ENCODE measurements around the gene ZNF335. TPM values are rescaled to one million over a fixed set of nuclear protein-coding genes. Genes with fewer than 3 reads are reported as not detected.
A peak's percentile ranks its signal among the peaks of the same experiment; 100 is the strongest.

Gene ZNF335
- total and polyA plus RNA-seq, 2 of the 13 experiments (the other 11 are each of a cell fraction or from before 2014, with no cell fraction given): 9.7 to 13.7 TPM

DNA sequence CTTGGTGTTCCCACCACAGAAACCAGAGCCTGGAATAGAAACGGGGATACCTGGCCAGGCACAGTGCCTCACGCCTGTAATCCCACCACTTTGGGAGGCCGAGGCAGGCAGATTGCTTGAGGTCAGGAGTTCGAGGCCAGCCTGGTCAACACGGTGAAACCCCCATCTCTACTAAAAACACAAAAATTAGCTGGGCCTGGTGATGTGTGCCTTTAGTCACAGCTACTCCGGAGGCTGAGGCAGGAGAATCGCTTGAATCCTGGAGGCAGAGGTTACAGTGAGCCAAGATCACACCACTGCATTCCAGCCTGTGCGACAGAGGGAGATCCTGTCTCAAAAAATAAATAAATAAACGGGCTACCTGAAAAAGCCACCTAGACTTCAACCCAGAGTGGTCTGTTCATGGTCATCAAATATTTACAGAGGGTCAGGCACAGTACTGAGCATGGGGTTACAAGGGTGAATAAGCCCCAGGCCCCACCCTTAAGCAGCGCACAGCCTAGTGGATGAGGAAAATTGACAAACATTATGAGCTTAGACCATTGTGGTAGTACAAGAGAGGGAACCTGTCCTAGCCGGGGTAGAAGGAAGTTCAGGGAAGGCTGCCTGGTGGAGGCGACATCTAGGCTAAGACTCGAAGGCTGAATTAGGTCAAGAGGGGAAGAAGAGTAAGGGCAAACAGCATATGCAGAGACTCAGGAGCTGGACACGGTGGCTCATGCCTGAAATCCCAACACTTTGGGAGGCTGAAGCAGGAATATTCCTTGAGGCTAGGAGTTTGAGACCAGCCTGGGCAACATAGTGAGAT is 44.7 kb downstream of the ZNF335 start (continued):
- TF ChIP-seq ZNF781 (CRISPR knock-in tag; IDR thresholded peaks at IDR 0.05; ENCODE audit: borderline replicate concordance, not compliant biosample characterization) (no peak), ZNF546 (CRISPR knock-in tag; conservative IDR thresholded peaks at IDR 0.05) (no peak), HNRNPL (IDR thresholded peaks at IDR 0.05; ENCODE audit: low read depth, low read length) (no peak), BORCS8-MEF2B (CRISPR knock-in tag; IDR thresholded peaks at IDR 0.05) (peak; percentile 69; the same call in 1 of the 2 replicates), ZNF703 (CRISPR knock-in tag; IDR thresholded peaks at IDR 0.05; ENCODE audit: borderline replicate concordance) (peak; percentile 57; the same call in 1 of the 2 replicates), REL (CRISPR knock-in tag; conservative IDR thresholded peaks at IDR 0.05) (no peak), ZNF101 (CRISPR knock-in tag; IDR thresholded peaks at IDR 0.05; ENCODE audit: borderline replicate concordance, low read depth) (no peak), SETDB1 (CRISPR knock-in tag; IDR thresholded peaks at IDR 0.05; ENCODE audit: borderline replicate concordance) (no peak), ZNF709 (CRISPR knock-in tag; IDR thresholded peaks at IDR 0.05) (peak; percentile 92; the same call in 1 of the 2 replicates), ZMYM2 (CRISPR knock-in tag; IDR thresholded peaks at IDR 0.05) (peak; percentile 97), ZNF747 (CRISPR knock-in tag; IDR thresholded peaks at IDR 0.05; ENCODE audit: borderline replicate concordance) (peak; percentile 96; the same call in 1 of the 2 replicates), ZNF75D (CRISPR knock-in tag; IDR thresholded peaks at IDR 0.05; ENCODE audit: borderline replicate concordance) (no peak), PPARG (CRISPR knock-in tag; conservative IDR thresholded peaks at IDR 0.05) (peak; percentile 94), RAD51 (IDR thresholded peaks at IDR 0.05; ENCODE audit: borderline replicate concordance) (no peak), FOXK2 (IDR thresholded peaks at IDR 0.05) (peak; percentile 26; the same call in 1 of the 2 replicates), NAIF1 (CRISPR knock-in tag; IDR thresholded peaks at IDR 0.05; ENCODE audit: borderline replicate concordance) (peak; percentile 88; the same call in 1 of the 2 replicates), NR1H2 (CRISPR knock-in tag; IDR thresholded peaks at IDR 0.05; ENCODE audit: borderline replicate concordance, low read depth) (peak; percentile 82; the same call in 1 of the 2 replicates), ZBTB8A (CRISPR knock-in tag; IDR thresholded peaks at IDR 0.05; ENCODE audit: borderline replicate concordance, low read depth) (no peak; the same call in 1 of the 2 replicates)
- TF ChIP-seq, protein P1, sequence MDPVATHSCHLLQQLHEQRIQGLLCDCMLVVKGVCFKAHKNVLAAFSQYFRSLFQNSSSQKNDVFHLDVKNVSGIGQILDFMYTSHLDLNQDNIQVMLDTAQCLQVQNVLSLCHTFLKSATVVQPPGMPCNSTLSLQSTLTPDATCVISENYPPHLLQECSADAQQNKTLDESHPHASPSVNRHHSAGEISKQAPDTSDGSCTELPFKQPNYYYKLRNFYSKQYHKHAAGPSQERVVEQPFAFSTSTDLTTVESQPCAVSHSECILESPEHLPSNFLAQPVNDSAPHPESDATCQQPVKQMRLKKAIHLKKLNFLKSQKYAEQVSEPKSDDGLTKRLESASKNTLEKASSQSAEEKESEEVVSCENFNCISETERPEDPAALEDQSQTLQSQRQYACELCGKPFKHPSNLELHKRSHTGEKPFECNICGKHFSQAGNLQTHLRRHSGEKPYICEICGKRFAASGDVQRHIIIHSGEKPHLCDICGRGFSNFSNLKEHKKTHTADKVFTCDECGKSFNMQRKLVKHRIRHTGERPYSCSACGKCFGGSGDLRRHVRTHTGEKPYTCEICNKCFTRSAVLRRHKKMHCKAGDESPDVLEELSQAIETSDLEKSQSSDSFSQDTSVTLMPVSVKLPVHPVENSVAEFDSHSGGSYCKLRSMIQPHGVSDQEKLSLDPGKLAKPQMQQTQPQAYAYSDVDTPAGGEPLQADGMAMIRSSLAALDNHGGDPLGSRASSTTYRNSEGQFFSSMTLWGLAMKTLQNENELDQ (CRISPR knock-in tag; IDR thresholded peaks at IDR 0.05; ENCODE audit: borderline replicate concordance): no peak
- TF ChIP-seq, protein P2, sequence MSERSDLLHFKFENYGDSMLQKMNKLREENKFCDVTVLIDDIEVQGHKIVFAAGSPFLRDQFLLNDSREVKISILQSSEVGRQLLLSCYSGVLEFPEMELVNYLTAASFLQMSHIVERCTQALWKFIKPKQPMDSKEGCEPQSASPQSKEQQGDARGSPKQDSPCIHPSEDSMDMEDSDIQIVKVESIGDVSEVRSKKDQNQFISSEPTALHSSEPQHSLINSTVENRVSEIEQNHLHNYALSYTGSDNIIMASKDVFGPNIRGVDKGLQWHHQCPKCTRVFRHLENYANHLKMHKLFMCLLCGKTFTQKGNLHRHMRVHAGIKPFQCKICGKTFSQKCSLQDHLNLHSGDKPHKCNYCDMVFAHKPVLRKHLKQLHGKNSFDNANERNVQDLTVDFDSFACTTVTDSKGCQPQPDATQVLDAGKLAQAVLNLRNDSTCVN (CRISPR knock-in tag; IDR thresholded peaks at IDR 0.05; ENCODE audit: borderline replicate concordance): peak; percentile 74; the same call in 1 of the 2 replicates
- TF ChIP-seq, protein P3, sequence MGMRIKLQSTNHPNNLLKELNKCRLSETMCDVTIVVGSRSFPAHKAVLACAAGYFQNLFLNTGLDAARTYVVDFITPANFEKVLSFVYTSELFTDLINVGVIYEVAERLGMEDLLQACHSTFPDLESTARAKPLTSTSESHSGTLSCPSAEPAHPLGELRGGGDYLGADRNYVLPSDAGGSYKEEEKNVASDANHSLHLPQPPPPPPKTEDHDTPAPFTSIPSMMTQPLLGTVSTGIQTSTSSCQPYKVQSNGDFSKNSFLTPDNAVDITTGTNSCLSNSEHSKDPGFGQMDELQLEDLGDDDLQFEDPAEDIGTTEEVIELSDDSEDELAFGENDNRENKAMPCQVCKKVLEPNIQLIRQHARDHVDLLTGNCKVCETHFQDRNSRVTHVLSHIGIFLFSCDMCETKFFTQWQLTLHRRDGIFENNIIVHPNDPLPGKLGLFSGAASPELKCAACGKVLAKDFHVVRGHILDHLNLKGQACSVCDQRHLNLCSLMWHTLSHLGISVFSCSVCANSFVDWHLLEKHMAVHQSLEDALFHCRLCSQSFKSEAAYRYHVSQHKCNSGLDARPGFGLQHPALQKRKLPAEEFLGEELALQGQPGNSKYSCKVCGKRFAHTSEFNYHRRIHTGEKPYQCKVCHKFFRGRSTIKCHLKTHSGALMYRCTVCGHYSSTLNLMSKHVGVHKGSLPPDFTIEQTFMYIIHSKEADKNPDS (CRISPR knock-in tag; IDR thresholded peaks at IDR 0.05): peak; percentile 97; the same call in 1 of the 2 replicates
- TF ChIP-seq, protein P4, sequence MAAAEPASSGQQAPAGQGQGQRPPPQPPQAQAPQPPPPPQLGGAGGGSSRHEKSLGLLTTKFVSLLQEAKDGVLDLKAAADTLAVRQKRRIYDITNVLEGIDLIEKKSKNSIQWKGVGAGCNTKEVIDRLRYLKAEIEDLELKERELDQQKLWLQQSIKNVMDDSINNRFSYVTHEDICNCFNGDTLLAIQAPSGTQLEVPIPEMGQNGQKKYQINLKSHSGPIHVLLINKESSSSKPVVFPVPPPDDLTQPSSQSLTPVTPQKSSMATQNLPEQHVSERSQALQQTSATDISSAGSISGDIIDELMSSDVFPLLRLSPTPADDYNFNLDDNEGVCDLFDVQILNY (CRISPR knock-in tag; conservative IDR thresholded peaks at IDR 0.05): no peak

All from HepG2 (cell line).